ENCODE results near the gene HOMER3. TPM values are rescaled to one million over a fixed set of nuclear protein-coding genes. Genes with fewer than 3 reads are reported as not detected.
"Not testable (repeated sequence)": the region's sequence is repeated elsewhere in the genome, so short reads cannot be mapped to it uniquely, and the experiment has no call there.

HOMER3 gene
- total RNA-seq, 8 experiments from 2014 or later = 9.0 to 40.0 (median 14.6) TPM

DNA sequence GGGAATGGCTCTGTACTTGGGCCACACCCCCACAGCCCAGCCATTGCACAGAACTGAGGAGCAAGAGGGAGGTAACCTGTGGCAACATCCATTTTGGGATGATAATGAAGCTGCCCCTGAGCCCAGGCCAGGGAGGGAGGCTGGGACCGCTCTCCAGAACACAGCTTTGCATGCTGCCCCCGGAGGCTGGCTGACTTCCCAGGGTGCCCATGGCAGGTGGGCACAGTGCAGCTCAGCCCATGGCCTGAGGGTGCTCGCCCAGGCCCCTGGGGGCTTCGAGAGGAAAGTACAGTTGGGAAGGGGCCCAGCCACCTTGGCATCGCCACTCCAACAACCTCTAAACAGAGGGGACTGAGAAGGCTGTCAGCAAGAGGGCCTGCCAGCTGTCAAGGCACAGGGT is 27.6 kb downstream of the HOMER3 start:
- in situ Hi-C loops (cut with MboI; ENCODE audit: low pct_unique_long_range_greater_than_20kb in 2 of 9, low sequenced_read_pairs in 9 of 9, unreplicated experiment in 9 of 9) = no loop called here
- H3K27ac ChIP-seq = no peak overlapping the region

DNA sequence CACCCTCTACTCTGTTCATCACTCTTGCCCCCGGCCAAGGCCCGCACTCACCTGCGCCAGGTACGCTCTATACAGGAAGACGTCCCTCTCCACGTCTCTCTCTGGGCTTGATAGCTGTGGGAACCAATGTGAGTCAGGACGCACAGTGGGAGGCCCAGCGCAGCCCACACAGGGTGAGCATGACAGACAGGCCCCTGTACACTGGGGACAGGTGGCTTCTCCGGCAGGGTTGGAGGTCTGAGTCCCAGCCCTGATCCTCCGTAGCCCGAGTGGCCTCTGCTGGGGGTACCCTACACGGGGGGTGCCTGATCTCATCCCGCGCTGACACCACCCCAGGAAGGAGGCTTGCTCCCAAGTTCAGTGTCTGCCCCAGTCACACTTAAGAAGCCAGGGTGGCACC is 28.1 kb downstream of the HOMER3 start:
- in situ Hi-C loops (cut with MboI; ENCODE audit: low pct_unique_long_range_greater_than_20kb in 2 of 9, low sequenced_read_pairs in 9 of 9, unreplicated experiment in 9 of 9) = no loop called here
- WGBS, 10 experiments = 88 to 100% (median 100%) methylated on average over 2 to 3 of the region's 14 CpGs; no CpG with 5 or more reads in 7 of the 10 experiments
- peak in 1 of 8 experiments; percentile 4 for ATAC-seq (replicated peaks in 6 of 8)
- peaks cover 6% of the 10 kb centered on the region in 2 donors for H3K4me1 ChIP-seq (replicated peaks in 1 of 2)
- H3K27ac ChIP-seq = no peak overlapping the region
- H3K4me3 ChIP-seq = no peak overlapping the region

More for the DNA sequence above, 27.6 kb downstream of the HOMER3 start:
- no peak for ATAC-seq (replicated peaks in 6 of 8)
- 90 to 100% methylated on average over 2 of the region's 5 CpGs; no CpG with 5 or more reads in 8 of the 10 experiments for WGBS, 10 experiments
- Histone ChIP-seq H3K4me1 (replicated peaks in 1 of 2) (peaks cover 10 to 11% of the 10 kb centered on the region in 2 donors), H3K4me3 (no peak overlapping the region)

DNA sequence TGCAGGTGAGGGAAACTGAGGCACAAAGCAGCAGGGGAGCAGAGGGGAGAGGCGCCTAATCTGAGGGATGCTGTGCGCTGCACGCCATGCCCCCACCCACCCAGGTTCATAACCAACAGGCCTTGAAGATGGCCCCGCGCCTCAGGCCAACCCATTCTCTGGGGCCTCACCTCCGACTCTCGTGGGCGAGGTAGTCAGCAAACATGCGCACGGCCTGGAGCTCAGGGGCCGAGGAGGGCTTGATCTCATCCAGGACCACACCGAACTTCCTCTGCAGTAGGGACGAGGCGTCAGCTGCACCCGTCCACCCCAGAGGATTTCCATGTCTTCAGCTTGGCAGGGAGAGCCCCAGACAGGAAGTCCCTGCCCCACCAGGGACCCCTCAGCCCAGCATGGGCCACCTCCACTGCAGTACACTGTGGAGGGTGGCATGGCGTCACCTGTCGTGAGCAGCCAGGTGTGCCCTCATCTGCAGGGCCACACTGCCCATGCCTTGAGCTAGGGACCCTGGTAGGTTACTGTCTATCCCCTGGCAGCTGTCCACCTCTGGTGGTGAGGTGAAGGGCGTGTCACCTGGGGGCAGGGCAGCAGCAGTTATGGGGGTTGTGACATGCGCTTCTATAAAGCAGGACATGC is 30.1 kb downstream of the HOMER3 start:
- Histone ChIP-seq H3K4me3 (no peak overlapping the region), H3K27ac (no peak overlapping the region), H3K4me1 (replicated peaks in 1 of 2) (no peaks in the 10 kb centered on the region)
- in situ Hi-C loops (cut with MboI; ENCODE audit: low pct_unique_long_range_greater_than_20kb in 2 of 9, low sequenced_read_pairs in 9 of 9, unreplicated experiment in 9 of 9) = no loop called here
- WGBS, 10 experiments = 90% methylated on average over 2 of the region's 19 CpGs; no CpG with 5 or more reads in 9 of the 10 experiments
- no peak for ATAC-seq (replicated peaks in 6 of 8)

DNA sequence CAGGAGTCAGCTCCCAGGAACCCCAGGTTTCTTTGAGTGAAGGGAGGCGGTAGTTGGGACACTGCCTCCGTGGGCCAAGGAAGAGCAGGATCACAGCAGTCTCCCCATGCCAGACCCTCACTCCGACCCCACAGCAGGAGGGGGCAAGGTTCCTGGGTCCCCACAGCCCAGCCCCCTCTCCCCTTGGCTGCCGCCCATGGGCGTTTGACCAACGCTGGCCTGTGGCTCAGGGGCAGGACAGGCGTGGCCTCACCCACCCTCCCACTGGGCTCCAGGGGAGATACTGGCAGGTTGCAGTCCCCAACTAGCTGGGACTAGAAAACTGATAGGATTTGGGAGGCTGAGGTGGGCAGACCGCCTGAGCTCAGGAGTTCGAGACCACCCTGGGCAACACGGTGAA is 31.0 kb downstream of the HOMER3 start:
- H3K4me3 ChIP-seq = no peak overlapping the region
- no peak overlapping the region for H3K27ac ChIP-seq
- 67 to 100% (median 100%) methylated on average over 1 to 4 of the region's 10 CpGs; no CpG with 5 or more reads in 4 of the 10 experiments for WGBS, 10 experiments
- no peaks in the 10 kb centered on the region for H3K4me1 ChIP-seq (replicated peaks in 1 of 2)
- in situ Hi-C loops (cut with MboI; ENCODE audit: low pct_unique_long_range_greater_than_20kb in 2 of 9, low sequenced_read_pairs in 9 of 9, unreplicated experiment in 9 of 9) = no loop called here
- ATAC-seq (replicated peaks in 6 of 8) = no peak

DNA sequence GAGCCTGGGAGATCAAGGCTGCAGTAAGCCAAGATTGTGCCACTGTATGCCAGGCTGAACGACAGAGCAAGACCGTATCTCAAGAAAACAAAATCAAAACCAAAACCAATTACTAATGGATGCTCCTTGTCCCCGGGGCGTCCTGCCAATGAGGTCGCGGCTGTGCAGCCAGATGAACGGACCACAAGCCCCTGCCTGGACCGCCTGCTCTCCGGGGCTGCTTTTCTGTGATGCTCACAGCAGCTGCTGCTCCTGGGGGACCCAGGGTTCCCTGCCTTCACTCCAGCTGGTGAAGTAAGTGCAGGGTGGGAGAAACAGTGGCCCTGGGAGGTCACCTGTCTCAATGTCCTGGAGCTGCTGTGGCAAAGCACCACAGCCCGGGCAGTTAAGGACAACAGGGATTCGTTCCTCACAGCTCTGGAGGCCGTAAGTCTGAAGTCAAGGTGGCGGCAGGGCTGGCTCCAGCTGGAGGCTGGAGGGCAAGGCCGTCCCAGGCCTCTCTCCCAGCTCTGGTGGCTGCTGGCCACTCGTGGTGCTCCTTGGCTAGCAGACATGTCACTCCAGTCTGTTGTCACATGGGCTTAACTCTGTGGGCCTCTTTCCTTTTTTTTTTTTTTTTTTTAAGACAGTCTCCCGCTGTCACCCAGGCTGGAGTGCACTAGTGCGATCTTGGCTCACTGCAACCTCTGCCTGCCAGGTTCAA is 31.9 kb downstream of the HOMER3 start:
- Histone ChIP-seq H3K27ac (no peak overlapping the region), H3K4me1 (replicated peaks in 1 of 2) (no peaks in the 10 kb centered on the region), H3K4me3 (no peak overlapping the region)
- peak in 3 of 8 experiments; percentile 21 to 33 (median 23) for ATAC-seq (replicated peaks in 6 of 8)
- WGBS, 10 experiments = 75 to 100% (median 86%) methylated on average over 1 to 6 of the region's 17 CpGs; no CpG with 5 or more reads in 2 of the 10 experiments
- in situ Hi-C loops (cut with MboI; ENCODE audit: low pct_unique_long_range_greater_than_20kb in 2 of 9, low sequenced_read_pairs in 9 of 9, unreplicated experiment in 9 of 9) = no loop called here

DNA sequence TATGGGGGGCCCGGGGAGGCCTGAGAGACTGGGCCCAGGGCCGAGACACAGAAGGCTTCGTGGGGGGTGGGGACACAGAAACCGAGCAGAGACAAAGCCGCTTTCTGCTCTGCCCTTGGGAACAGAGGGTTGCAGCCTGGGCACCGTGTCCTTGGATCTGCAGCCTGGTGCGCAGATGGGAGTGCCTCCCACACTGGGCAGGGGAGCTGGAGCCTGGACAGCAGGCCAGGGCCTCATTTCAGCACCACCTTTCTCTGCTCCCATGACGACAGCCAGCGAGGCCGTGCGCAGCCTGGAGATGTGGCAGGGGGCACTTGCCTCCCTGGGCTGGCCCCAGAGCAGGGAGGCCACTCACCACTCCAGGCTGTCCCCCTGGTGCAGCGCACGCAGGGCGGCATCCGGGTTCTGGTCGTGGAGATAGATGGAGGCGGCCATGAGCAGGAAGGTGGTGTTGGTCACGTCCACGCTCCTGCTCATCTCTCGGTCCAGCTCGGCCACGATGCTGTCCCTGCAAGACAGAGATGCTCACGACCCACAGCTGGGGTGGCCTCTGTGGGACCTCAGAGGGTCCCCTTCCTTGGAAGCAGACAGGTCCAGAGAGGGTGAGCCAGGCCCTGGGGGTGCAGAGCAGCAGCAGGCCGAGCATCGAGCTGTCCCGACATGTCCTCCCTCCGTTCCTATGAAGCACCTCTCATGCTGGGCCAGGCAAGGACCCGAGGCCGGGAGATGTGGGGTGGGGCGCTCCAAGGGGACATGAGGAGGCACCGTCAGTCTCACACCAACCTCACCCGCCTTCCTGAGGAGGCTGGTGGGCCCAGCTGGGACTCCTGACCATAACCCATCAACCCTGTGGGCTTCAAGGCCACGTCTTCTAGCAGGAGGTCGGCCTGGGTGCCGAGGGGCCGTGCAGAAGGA is 34.2 kb downstream of the HOMER3 start:
- peak in 5 of 8 experiments; percentile 11 to 80 (median 23) for ATAC-seq (replicated peaks in 6 of 8)
- WGBS, 10 experiments = 91 to 100% methylated on average over 1 to 14 of the region's 36 CpGs; no CpG with 5 or more reads in 8 of the 10 experiments
- Histone ChIP-seq H3K4me3 (no peak overlapping the region), H3K27ac (no peak overlapping the region), H3K4me1 (replicated peaks in 1 of 2) (no peaks in the 10 kb centered on the region)
- in situ Hi-C loops (cut with MboI; ENCODE audit: low pct_unique_long_range_greater_than_20kb in 2 of 9, low sequenced_read_pairs in 9 of 9, unreplicated experiment in 9 of 9) = no loop called here

DNA sequence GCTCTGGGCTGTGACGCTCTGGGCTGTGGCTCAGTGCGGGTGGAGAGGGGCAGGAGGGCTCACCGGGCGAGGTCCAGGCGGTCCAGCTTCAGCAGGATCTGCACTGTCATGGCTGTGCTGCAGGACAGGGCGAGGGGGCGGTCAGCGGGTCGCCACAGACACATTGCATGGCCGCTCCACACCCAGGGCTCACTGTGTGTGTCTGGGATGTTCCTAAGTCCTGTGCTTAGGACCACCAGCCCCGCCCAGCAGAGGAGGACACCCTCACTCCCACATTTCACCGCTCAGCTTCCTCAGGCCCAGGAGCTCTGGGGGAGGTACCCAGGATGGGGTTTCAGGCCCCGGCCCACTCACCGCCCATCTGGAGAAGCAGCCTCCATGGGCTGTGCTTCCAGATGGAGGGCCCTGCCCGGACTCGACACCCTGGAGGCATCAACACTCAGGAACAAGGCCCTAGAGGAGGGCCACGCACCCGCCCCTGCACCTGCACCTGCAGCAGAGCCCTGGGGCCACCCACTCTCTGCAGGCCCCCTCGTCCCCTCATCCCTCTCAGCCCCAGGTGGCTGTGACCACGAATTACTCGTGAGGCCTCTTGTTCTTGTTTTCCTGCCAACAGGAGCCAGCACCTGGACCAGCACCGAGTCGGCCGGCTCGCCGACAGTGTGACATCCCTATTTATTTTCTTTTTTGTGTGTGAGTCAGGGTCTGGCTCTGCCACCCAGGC is 35.3 kb downstream of the HOMER3 start:
- WGBS, 10 experiments = 20 to 100% (median 82%) methylated on average over 1 to 9 of the region's 26 CpGs; no CpG with 5 or more reads in 4 of the 10 experiments
- Histone ChIP-seq H3K4me3 (no peak overlapping the region), H3K4me1 (replicated peaks in 1 of 2) (no peaks in the 10 kb centered on the region), H3K27ac (no peak overlapping the region)
- peak in 3 of 8 experiments; percentile 6 to 69 (median 8) for ATAC-seq (replicated peaks in 6 of 8)
- in situ Hi-C loops (cut with MboI; ENCODE audit: low pct_unique_long_range_greater_than_20kb in 2 of 9, low sequenced_read_pairs in 9 of 9, unreplicated experiment in 9 of 9) = no loop called here

DNA sequence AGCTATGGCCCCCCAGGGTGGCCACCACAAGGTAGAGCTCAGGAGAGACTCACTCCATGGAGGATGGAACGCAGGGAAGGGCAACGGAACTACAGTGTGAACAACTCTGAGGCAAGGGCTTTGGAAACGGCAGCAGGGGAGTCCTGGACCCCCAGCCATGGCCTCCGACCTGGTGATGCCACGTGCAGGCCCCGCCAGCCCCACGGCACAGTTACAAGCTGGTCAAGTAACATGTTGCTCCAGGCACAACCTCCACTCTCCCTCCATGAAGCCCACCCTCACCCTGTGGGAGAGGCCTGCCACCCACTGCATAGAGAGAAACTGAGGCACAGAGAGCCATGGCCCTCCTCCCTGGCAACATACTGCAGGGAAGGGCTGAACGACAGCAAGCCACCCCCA is 36.0 kb downstream of the HOMER3 start:
- no peaks in the 10 kb centered on the region for H3K4me1 ChIP-seq (replicated peaks in 1 of 2)
- no peak for ATAC-seq (replicated peaks in 6 of 8)
- H3K27ac ChIP-seq = no peak overlapping the region
- no peak overlapping the region for H3K4me3 ChIP-seq
- 50 to 100% (median 80%) methylated on average over 1 to 2 of the region's 8 CpGs; no CpG with 5 or more reads in 7 of the 10 experiments for WGBS, 10 experiments
- in situ Hi-C loops (cut with MboI; ENCODE audit: low pct_unique_long_range_greater_than_20kb in 2 of 9, low sequenced_read_pairs in 9 of 9, unreplicated experiment in 9 of 9) = no loop called here

DNA sequence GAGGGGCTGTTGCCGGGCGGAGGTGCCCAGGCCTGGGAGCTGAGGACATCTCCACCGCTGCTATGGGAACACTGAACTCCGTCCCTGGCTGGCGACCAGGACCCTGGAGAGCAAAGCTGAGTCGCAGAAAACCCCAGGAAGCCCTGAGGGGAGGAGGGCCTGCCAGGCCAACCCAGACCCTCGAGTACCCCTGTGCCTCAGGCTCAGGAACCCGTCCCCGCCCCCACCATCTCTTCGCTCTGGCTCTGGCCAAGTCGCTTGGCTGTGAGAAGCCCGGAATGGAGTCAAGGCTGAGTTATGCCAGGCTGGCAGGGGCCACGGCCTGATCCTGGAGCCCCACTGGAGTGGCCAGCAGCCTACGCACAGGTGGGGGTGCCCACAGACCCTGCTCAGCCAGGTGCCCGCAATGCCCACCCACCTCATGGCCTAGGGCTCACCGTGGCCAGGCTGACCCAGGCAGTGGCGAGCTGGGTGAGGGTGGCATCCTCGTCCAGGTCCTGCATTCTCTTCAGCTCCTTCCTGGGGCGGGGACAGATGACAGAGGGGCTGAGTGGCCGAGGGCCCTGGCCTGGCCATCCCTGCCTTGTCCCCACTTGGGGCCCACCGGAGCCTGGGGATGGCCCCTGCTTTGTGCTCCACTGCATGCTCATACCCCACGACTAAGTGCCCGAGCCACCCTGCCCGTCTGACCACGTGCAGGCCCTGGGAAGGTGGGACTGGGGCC is 36.5 kb downstream of the HOMER3 start:
- peak in 2 of 8 experiments; percentile 5 to 33 for ATAC-seq (replicated peaks in 6 of 8)
- WGBS, 10 experiments = 80 to 100% (median 100%) methylated on average over 1 to 10 of the region's 25 CpGs; no CpG with 5 or more reads in 5 of the 10 experiments
- Histone ChIP-seq H3K27ac (no peak overlapping the region), H3K4me3 (no peak overlapping the region), H3K4me1 (replicated peaks in 1 of 2) (no peaks in the 10 kb centered on the region)
- in situ Hi-C loops (cut with MboI; ENCODE audit: low pct_unique_long_range_greater_than_20kb in 2 of 9, low sequenced_read_pairs in 9 of 9, unreplicated experiment in 9 of 9) = no loop called here

DNA sequence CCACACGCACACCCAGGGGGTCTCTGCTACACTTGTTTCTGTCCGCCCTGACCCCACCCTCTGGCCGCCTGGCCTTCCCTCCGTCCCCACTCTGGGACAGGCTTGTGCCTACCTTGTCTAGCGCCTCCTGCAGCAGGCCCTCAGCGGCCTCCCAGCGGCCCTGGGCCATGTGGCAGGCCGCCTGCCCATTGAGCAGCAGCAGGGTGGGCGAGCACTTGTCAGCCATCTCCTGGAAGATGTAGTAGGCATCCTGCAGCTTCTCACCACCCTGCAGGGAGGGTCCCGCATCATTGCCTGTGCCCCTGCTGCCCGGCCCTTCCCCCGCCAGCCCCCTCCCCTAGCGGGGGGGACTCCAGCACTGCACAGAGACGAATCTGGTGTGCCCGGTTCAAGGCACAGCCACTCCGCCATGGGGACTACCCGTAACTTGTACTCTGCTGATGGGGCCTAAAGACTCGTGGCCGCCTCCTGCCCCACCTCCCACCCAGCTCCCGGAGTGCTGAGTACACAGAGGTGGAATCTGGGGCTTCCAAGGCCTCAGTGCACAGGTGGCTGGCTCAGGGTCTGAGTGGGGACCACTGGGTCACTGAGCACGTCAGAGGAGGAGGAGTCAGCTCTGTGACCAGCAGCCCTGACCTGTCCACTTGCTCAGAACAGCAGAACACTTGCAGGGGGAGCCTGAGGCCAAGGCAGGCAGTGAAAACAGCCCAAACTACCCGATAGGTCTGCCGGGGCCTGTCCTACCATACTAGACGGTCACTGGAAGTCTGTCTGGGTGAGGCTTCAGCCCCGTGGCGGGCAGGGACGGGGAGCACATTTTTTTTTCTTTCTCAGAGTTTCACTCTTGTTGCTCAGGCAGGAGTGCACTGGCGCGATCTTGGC is 37.6 kb downstream of the HOMER3 start:
- H3K4me3 ChIP-seq = no peak overlapping the region
- ATAC-seq (replicated peaks in 6 of 8) = no peak
- no peaks in the 10 kb centered on the region for H3K4me1 ChIP-seq (replicated peaks in 1 of 2)
- WGBS, 10 experiments = 60 to 100% (median 100%) methylated on average over 2 to 7 of the region's 29 CpGs; no CpG with 5 or more reads in 5 of the 10 experiments
- no peak overlapping the region for H3K27ac ChIP-seq
- in situ Hi-C loops (cut with MboI; ENCODE audit: low pct_unique_long_range_greater_than_20kb in 2 of 9, low sequenced_read_pairs in 9 of 9, unreplicated experiment in 9 of 9) = no loop called here

DNA sequence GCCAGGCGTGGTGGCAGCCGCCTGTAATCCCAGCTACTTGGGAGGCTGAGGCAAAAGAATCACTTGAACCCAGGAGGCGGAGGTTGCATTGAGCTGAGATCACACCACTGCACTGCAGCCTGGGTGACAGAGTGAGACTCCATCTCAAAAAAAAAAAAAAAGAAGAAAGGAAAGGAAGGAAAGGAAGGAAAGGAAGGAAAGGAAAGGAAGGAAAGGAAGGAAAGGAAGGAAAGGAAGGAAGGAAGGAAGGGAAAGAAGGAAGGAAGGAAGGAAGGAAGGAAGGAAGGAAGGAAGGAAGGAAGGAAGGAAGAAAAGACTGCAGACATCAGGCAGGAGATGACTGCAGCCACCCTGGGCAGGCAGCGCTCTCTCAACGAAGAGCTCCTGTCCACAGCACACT is 38.5 kb downstream of the HOMER3 start:
- in situ Hi-C loops (cut with MboI; ENCODE audit: low pct_unique_long_range_greater_than_20kb in 2 of 9, low sequenced_read_pairs in 9 of 9, unreplicated experiment in 9 of 9); H3K4me3 ChIP-seq; ATAC-seq (replicated peaks in 6 of 8); H3K27ac ChIP-seq; H3K4me1 ChIP-seq (replicated peaks in 1 of 2): not testable (repeated sequence)
- WGBS, 10 experiments = 100% methylated on average over 3 of the region's 5 CpGs; no CpG with 5 or more reads in 8 of the 10 experiments
